Neural progenitor cell (in vitro differentiated cells): ENCODE measurements around the gene RNU11.

Experiments used
- EZH2 ChIP-seq: fragments of 200-600 bp; sonication (generic); IDR thresholded peaks from 2 replicates; pipeline ENCODE4 v1.6.1; 2017; ENCODE audit warnings: antibody characterized with exemption, mild to moderate bottlenecking, moderate library complexity
- EZH2phosphoT487 ChIP-seq: fragments of 200-600 bp; sonication (generic); IDR thresholded peaks from 2 replicates; pipeline ENCODE4 v1.6.1; 2017; ENCODE audit warnings: antibody characterized with exemption
- TF ChIP-seq, protein P1 (sequence below): fragments of 200-600 bp; sonication (generic); IDR thresholded peaks from 2 replicates; pipeline ENCODE4 v1.5.1; 2017; ENCODE audit warnings: antibody characterized with exemption, mild to moderate bottlenecking

DNA sequence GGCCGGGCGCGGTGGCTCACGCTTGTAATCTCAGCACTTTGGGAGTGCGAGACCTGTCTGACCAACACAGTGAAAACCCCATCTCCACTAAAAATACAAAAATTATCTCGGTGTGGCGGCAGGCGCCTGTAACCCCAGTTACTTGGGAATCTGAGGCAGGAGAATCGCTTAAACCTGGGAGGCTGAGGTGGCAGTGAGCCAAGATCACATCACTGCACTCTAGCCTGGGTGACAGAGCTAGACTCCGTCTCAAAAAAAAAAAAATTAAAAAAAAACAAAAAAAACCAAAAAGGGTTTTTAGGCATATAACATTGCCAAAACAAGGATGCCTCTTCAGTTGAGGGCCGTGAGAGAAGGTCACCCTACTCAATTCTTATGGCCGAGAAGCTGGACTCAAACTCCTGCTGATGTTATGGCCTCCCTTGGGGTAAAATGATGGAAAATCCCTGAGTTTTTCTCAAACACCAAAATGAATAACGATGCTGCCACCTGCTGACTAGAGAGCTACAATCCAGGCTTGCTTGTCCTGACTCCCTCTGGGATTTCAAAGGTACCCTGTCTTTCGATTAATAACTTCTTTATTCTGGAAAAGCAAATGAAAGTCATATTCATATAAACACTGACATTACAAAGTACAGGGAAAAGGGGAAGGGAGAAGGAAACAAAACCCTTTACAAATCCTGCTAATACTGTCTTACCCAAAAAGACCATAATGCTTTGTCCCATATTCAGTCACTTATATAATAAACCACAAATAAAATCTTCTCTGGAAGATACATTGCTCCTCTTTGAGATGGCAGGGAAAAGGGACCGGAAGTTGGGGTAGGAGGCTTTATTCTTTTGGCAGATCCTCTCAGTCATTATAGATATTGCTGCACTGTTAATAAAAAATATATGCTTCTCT, 45.6 kb upstream of the RNU11 start:
- TF ChIP-seq, protein P1, sequence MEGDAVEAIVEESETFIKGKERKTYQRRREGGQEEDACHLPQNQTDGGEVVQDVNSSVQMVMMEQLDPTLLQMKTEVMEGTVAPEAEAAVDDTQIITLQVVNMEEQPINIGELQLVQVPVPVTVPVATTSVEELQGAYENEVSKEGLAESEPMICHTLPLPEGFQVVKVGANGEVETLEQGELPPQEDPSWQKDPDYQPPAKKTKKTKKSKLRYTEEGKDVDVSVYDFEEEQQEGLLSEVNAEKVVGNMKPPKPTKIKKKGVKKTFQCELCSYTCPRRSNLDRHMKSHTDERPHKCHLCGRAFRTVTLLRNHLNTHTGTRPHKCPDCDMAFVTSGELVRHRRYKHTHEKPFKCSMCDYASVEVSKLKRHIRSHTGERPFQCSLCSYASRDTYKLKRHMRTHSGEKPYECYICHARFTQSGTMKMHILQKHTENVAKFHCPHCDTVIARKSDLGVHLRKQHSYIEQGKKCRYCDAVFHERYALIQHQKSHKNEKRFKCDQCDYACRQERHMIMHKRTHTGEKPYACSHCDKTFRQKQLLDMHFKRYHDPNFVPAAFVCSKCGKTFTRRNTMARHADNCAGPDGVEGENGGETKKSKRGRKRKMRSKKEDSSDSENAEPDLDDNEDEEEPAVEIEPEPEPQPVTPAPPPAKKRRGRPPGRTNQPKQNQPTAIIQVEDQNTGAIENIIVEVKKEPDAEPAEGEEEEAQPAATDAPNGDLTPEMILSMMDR = peak; percentile 78
- TF ChIP-seq EZH2phosphoT487 (no peak), EZH2 (no peak)
